ENCODE data around the gene CTXN1. TPM values are rescaled to one million over a fixed set of nuclear protein-coding genes. Genes with fewer than 3 reads are reported as not detected.

Gene CTXN1
- total RNA-seq, 4 donors from 2014 or later = 2.9 to 29.7 (median 4.8) TPM

GRCh38 chr19:7941895-7942596 lies 16.1 kb upstream of the CTXN1 start:
- no peak for DNase-seq
- 77 to 87% methylated on average over 8 to 19 of the region's 19 CpGs for WGBS, 2 donors (ENCODE audit: low coverage in 1 of 2)

GRCh38 chr19:7940841-7941240 lies 14.9 kb upstream of the CTXN1 start:
- in situ Hi-C loops (cut with MboI; ENCODE audit: low pct_ligation_motif_present in 1 of 4, low pct_unique_long_range_greater_than_20kb in 1 of 4, low sequenced_read_pairs in 3 of 4) = loop anchor here in 2 of 4 donors (10.0 kb wide), 1 partner anchor 314 kb away; no protein-coding TSS in a partner anchor

More at GRCh38 chr19:7941895-7942596, 16.1 kb upstream of the CTXN1 start:
- intact Hi-C loops (cut with DNase I; ENCODE audit: low total_unique reads) (no loop called here), in situ Hi-C loops (cut with MboI; ENCODE audit: low pct_ligation_motif_present in 1 of 4, low pct_unique_long_range_greater_than_20kb in 1 of 4, low sequenced_read_pairs in 3 of 4) (loop anchor here in 2 of 4 donors (10.0 kb wide), 1 partner anchor 313 kb away; no protein-coding TSS in a partner anchor)
- peak overlapping the region in 1 of 4 donors; percentile 85 for H3K4me3 ChIP-seq
- TF ChIP-seq POLR2AphosphoS5 (IDR thresholded peaks at IDR 0.05) = no peak
- TF ChIP-seq EP300 (IDR thresholded peaks at IDR 0.05; ENCODE audit: low read depth) = no peak
- TF ChIP-seq, protein P1, sequence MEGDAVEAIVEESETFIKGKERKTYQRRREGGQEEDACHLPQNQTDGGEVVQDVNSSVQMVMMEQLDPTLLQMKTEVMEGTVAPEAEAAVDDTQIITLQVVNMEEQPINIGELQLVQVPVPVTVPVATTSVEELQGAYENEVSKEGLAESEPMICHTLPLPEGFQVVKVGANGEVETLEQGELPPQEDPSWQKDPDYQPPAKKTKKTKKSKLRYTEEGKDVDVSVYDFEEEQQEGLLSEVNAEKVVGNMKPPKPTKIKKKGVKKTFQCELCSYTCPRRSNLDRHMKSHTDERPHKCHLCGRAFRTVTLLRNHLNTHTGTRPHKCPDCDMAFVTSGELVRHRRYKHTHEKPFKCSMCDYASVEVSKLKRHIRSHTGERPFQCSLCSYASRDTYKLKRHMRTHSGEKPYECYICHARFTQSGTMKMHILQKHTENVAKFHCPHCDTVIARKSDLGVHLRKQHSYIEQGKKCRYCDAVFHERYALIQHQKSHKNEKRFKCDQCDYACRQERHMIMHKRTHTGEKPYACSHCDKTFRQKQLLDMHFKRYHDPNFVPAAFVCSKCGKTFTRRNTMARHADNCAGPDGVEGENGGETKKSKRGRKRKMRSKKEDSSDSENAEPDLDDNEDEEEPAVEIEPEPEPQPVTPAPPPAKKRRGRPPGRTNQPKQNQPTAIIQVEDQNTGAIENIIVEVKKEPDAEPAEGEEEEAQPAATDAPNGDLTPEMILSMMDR (IDR thresholded peaks at IDR 0.05) = no peak
- no peak for TF ChIP-seq POLR2A (IDR thresholded peaks at IDR 0.05)
- H3K27ac ChIP-seq = peak overlapping the region in 1 of 4 donors; percentile 97
- H3K9me3 ChIP-seq = no peaks in the 10 kb centered on the region
- H3K27me3 ChIP-seq = no peaks in the 10 kb centered on the region
- H3K36me3 ChIP-seq = peaks cover 0 to 24% (median 11%) of the 10 kb centered on the region in 4 donors
- peaks cover 5 to 26% (median 12%) of the 10 kb centered on the region in 4 donors for H3K4me1 ChIP-seq

GRCh38 chr19:7934766-7935165 lies 8.8 kb upstream of the CTXN1 start:
- Histone ChIP-seq H3K27ac (no peak overlapping the region), H3K36me3 (peaks cover 0 to 65% (median 31%) of the 10 kb centered on the region in 4 donors), H3K9me3 (no peaks in the 10 kb centered on the region), H3K4me1 (peaks cover under 1 to 5% (median 1%) of the 10 kb centered on the region in 4 donors), H3K4me3 (no peak overlapping the region), H3K27me3 (no peaks in the 10 kb centered on the region)
- in situ Hi-C loops (cut with MboI; ENCODE audit: low pct_ligation_motif_present in 1 of 4, low pct_unique_long_range_greater_than_20kb in 1 of 4, low sequenced_read_pairs in 3 of 4) (no loop called here), intact Hi-C loops (cut with DNase I; ENCODE audit: low total_unique reads) (loop anchor here (10.0 kb wide), 1 partner anchor 70 kb away; the partner anchor contains the start of gene ELAVL1)
- no peak for TF ChIP-seq POLR2AphosphoS5 (IDR thresholded peaks at IDR 0.05)
- TF ChIP-seq, protein P1 (IDR thresholded peaks at IDR 0.05) = no peak
- TF ChIP-seq EP300 (IDR thresholded peaks at IDR 0.05; ENCODE audit: low read depth) = no peak
- TF ChIP-seq POLR2A (IDR thresholded peaks at IDR 0.05) = no peak
- 87% methylated on average over 21 of the region's 21 CpGs; no CpG with 5 or more reads in 1 of the 2 donors for WGBS, 2 donors (ENCODE audit: low coverage in 1 of 2)
- DNase-seq = no peak

More at GRCh38 chr19:7940841-7941240, 14.9 kb upstream of the CTXN1 start:
- no peaks in the 10 kb centered on the region for H3K27me3 ChIP-seq
- no peaks in the 10 kb centered on the region for H3K9me3 ChIP-seq
- H3K27ac ChIP-seq = no peak overlapping the region
- no peak for DNase-seq
- H3K4me3 ChIP-seq = no peak overlapping the region
- peaks cover 5 to 26% (median 12%) of the 10 kb centered on the region in 4 donors for H3K4me1 ChIP-seq
- intact Hi-C loops (cut with DNase I; ENCODE audit: low total_unique reads) = no loop called here
- 93% methylated on average over 13 of the region's 13 CpGs; no CpG with 5 or more reads in 1 of the 2 donors for WGBS, 2 donors (ENCODE audit: low coverage in 1 of 2)
- peaks cover 0 to 36% (median 17%) of the 10 kb centered on the region in 4 donors for H3K36me3 ChIP-seq
- TF ChIP-seq, protein P1 (IDR thresholded peaks at IDR 0.05) = no peak
- TF ChIP-seq EP300 (IDR thresholded peaks at IDR 0.05; ENCODE audit: low read depth) (no peak), POLR2A (IDR thresholded peaks at IDR 0.05) (no peak), POLR2AphosphoS5 (IDR thresholded peaks at IDR 0.05) (no peak)

All from transverse colon (tissue), 4 donors.